IMR-90 (cell line): ENCODE data around the gene KCNK6. TPM values are rescaled to one million over a fixed set of nuclear protein-coding genes. Genes with fewer than 3 reads are reported as not detected.

Source experiments
- ATAC-seq: fragments of 200-7000 bp; cut with Tn5 transposase; 2 replicates; pipeline ENCODE4 v1.9.1; 2020; ENCODE audit warnings: low read depth, mild to moderate bottlenecking, moderate library complexity
- BruUV-seq: library from RNA; stranded (reverse); fragments of 400-500 nt; replicated peaks from 2 replicates; lab custom pipeline; 2021; lab: Mats Ljungman, UMichigan
- CTCF ChIA-PET: fragments of 300-600 bp; formaldehyde crosslinking; extraction: SDS; loops from one replicate; lab custom pipeline; 2021; ENCODE audit warnings: antibody characterized with exemption; lab: Yijun Ruan, JAX
- POLR2A ChIA-PET: fragments of 300-600 bp; sonication (Branson Sonifier 250); formaldehyde crosslinking; loops from one replicate; lab custom pipeline; 2022; ENCODE audit warnings: antibody characterized with exemption; ENCODE audit not compliant: unreplicated experiment; lab: Charles Lee
- DNase-seq: peaks from one replicate; pipeline ENCODE4 v3.0.0; 2013
- H2AFZ ChIP-seq: replicated peaks from 2 replicates; pipeline ENCODE3; 2013; ENCODE audit warnings: low read length, mild to moderate bottlenecking; ENCODE audit not compliant: poor library complexity
- H2AK5ac ChIP-seq: 2 replicates; pipeline ENCODE4 v1.6.1; 2013; ENCODE audit warnings: low read depth, low read length, inconsistent platforms
- H2AK9ac ChIP-seq: replicated peaks from 2 replicates; pipeline ENCODE3; 2013; ENCODE audit warnings: mild to moderate bottlenecking, low read depth, low read length, moderate library complexity; ENCODE audit not compliant: poor library complexity
- H2BK120ac ChIP-seq: 2 replicates; pipeline ENCODE4 v1.6.1; 2013; ENCODE audit warnings: low read depth, low read length, inconsistent platforms
- H2BK15ac ChIP-seq: 3 replicates; pipeline ENCODE4 v1.6.1; 2013; ENCODE audit warnings: low read depth, low read length, inconsistent platforms
- H2BK20ac ChIP-seq: 2 replicates; pipeline ENCODE4 v1.6.1; 2013; ENCODE audit warnings: low read depth, mild to moderate bottlenecking, inconsistent platforms, low read length, moderate library complexity
- H2BK5ac ChIP-seq: 2 replicates; pipeline ENCODE4 v1.6.1; 2013; ENCODE audit warnings: mild to moderate bottlenecking, low read depth, low read length, inconsistent platforms; ENCODE audit not compliant: poor library complexity, severe bottlenecking
- H3K14ac ChIP-seq: replicated peaks from 2 replicates; pipeline ENCODE4 v1.6.1; 2013; ENCODE audit warnings: low read depth, low read length, inconsistent platforms
- H3K18ac ChIP-seq: 2 replicates; pipeline ENCODE4 v1.6.1; 2013; ENCODE audit warnings: low read depth, low read length, control low read depth
- H3K23ac ChIP-seq: 2 replicates; pipeline ENCODE4 v1.6.1; 2013; ENCODE audit warnings: low read depth, low read length, inconsistent platforms
- H3K27ac ChIP-seq: 2 replicates; pipeline ENCODE4 v1.5.1; 2013; ENCODE audit warnings: mild to moderate bottlenecking, control low read depth, low read length; ENCODE audit not compliant: insufficient read depth
- H3K27me3 ChIP-seq: 2 replicates; pipeline ENCODE4 v1.6.1; 2013; ENCODE audit warnings: low read length; ENCODE audit not compliant: control insufficient read depth, insufficient read depth
- H3K36me3 ChIP-seq: 2 replicates; pipeline ENCODE4 v1.6.1; 2013; ENCODE audit warnings: low read length, mixed read lengths; ENCODE audit not compliant: control insufficient read depth, insufficient read depth
- H3K4ac ChIP-seq: 2 replicates; pipeline ENCODE4 v1.6.1; 2013; ENCODE audit warnings: low read depth, low read length, inconsistent platforms
- H3K4me1 ChIP-seq: 2 replicates; pipeline ENCODE4 v1.6.1; 2013; ENCODE audit warnings: low read length, mixed read lengths; ENCODE audit not compliant: control insufficient read depth, insufficient read depth
- H3K4me2 ChIP-seq: 2 replicates; pipeline ENCODE4 v1.6.1; 2013; ENCODE audit warnings: low read depth, mild to moderate bottlenecking, control low read depth, low read length, moderate library complexity
- H3K4me3 ChIP-seq: 2 replicates; pipeline ENCODE4 v1.5.1; 2013; ENCODE audit warnings: low read depth, mild to moderate bottlenecking, control low read depth, low read length, moderate library complexity; ENCODE audit not compliant: insufficient read depth
- H3K56ac ChIP-seq: 2 replicates; pipeline ENCODE4 v1.6.1; 2013; ENCODE audit warnings: low read length, inconsistent platforms; ENCODE audit not compliant: insufficient read depth; ENCODE audit errors: extremely low read depth
- H3K79me1 ChIP-seq, 2 experiments: 2 replicates each; pipeline ENCODE4 v1.6.1; 2013; ENCODE audit warnings: low read length in 2 of 2, inconsistent platforms in 1 of 2, low read depth in 1 of 2
- H3K9ac ChIP-seq: 2 replicates; pipeline ENCODE4 v1.6.1; 2013; ENCODE audit warnings: low read depth, low read length, control low read depth
- H3K9me1 ChIP-seq: 2 replicates; pipeline ENCODE4 v1.6.1; 2013; ENCODE audit warnings: low read length, inconsistent platforms; ENCODE audit not compliant: insufficient read depth
- H3K9me3 ChIP-seq: 2 replicates; pipeline ENCODE4 v1.6.1; 2013; ENCODE audit warnings: low read length; ENCODE audit not compliant: control insufficient read depth, insufficient read depth
- H4K20me1 ChIP-seq: 2 replicates; pipeline ENCODE4 v1.6.1; 2013; ENCODE audit warnings: low read length, inconsistent platforms; ENCODE audit not compliant: insufficient read depth
- H4K5ac ChIP-seq: 2 replicates; pipeline ENCODE4 v1.6.1; 2013; ENCODE audit warnings: mild to moderate bottlenecking, low read depth, low read length, control low read depth
- H4K8ac ChIP-seq, 2 experiments: 2 replicates each; pipeline ENCODE4 v1.6.1; 2013; ENCODE audit warnings: low read depth in 2 of 2, low read length in 2 of 2, control low read depth in 1 of 2, inconsistent platforms in 1 of 2
- H4K91ac ChIP-seq: 2 replicates; pipeline ENCODE4 v1.6.1; 2013; ENCODE audit warnings: low read depth, low read length, inconsistent platforms; ENCODE audit not compliant: insufficient read depth
- BHLHE40 ChIP-seq: fragments of 150-350 bp; IDR thresholded peaks from 2 replicates; pipeline ENCODE4 v1.6.1; 2016; ENCODE audit warnings: mild to moderate bottlenecking, low read depth, low read length
- CEBPB ChIP-seq: IDR thresholded peaks from 2 replicates; pipeline ENCODE4 v1.6.1; 2012; ENCODE audit warnings: low read depth, low read length, improper control_type of control experiment
- CHD1 ChIP-seq: IDR thresholded peaks from 2 replicates; pipeline ENCODE4 v1.6.1; 2012; ENCODE audit warnings: low read depth, low read length, improper control_type of control experiment
- FOS ChIP-seq: fragments of 150-350 bp; IDR thresholded peaks from 2 replicates; pipeline ENCODE4 v1.6.1; 2016; ENCODE audit warnings: low read depth, low read length
- MAFK ChIP-seq: IDR thresholded peaks from 2 replicates; pipeline ENCODE4 v1.6.1; 2012; ENCODE audit warnings: low read depth, low read length, improper control_type of control experiment
- MAZ ChIP-seq: IDR thresholded peaks from 2 replicates; pipeline ENCODE4 v1.6.1; 2012; ENCODE audit warnings: low read depth, mild to moderate bottlenecking, low read length, improper control_type of control experiment, moderate library complexity, borderline replicate concordance
- MXI1 ChIP-seq: IDR thresholded peaks from 2 replicates; pipeline ENCODE4 v1.6.1; 2012; ENCODE audit warnings: low read depth, mild to moderate bottlenecking, low read length, moderate library complexity, borderline replicate concordance
- NFE2L2 ChIP-seq: fragments of 150-350 bp; IDR thresholded peaks from 2 replicates; pipeline ENCODE4 v1.6.1; 2016; ENCODE audit warnings: low read depth, mild to moderate bottlenecking, low read length
- POLR2A ChIP-seq: IDR thresholded peaks from 2 replicates; pipeline ENCODE4 v1.6.1; 2012; ENCODE audit warnings: mild to moderate bottlenecking, low read depth, low read length
- RAD21 ChIP-seq: IDR thresholded peaks from 2 replicates; pipeline ENCODE4 v1.6.1; 2012; ENCODE audit warnings: low read length, improper control_type of control experiment
- RCOR1 ChIP-seq: IDR thresholded peaks from 2 replicates; pipeline ENCODE4 v1.6.1; 2012; ENCODE audit warnings: mild to moderate bottlenecking, low read length, improper control_type of control experiment; ENCODE audit not compliant: insufficient replicate concordance
- RFX5 ChIP-seq: IDR thresholded peaks from 2 replicates; pipeline ENCODE4 v1.8.0; 2012; ENCODE audit warnings: low read depth, mild to moderate bottlenecking, low read length, moderate library complexity
- SMC3 ChIP-seq: fragments of 150-350 bp; IDR thresholded peaks from 2 replicates; pipeline ENCODE4 v1.6.1; 2016; ENCODE audit warnings: low read depth, mild to moderate bottlenecking, antibody characterized with exemption, low read length, moderate library complexity
- WGBS, 2 experiments: methylation state at CpG; one replicate each; pipeline versions ENCODE4 v1.1.5 to v1.1.7; 2013; ENCODE audit warnings: missing lambda C conversion rate in 2 of 2; ENCODE audit not compliant: insufficient read length in 1 of 2; ENCODE audit errors: extremely low coverage in 2 of 2; 5-methylcytosine and 5-hydroxymethylcytosine counted together
- dilution Hi-C: fragments of 300-500 bp; cut with HindIII; formaldehyde crosslinking; loops from one replicate; pipeline ENCODE4 v1.14.3; 2018; ENCODE audit warnings: low sequenced_read_pairs; ENCODE audit not compliant: unreplicated experiment
- in situ Hi-C: fragments of 300-500 bp; cut with MboI; formaldehyde crosslinking; loops from 3 replicates; pipeline ENCODE4 v1.14.3; 2019; ENCODE audit warnings: low sequenced_read_pairs, inconsistent platforms, mixed read lengths
- intact Hi-C: fragments of 100-400 bp; cut with micrococcal nuclease; formaldehyde crosslinking; loops from 2 replicates; pipeline ENCODE4 v1.10.0; 2022
- polyA plus RNA-seq, 3 experiments: library from polyadenylated mRNA; depleted of rRNA; stranded (reverse); fragments of >200 nt; gene quantifications; 2 replicates each; pipeline ENCODE4 v1.2.3, GENCODE V29; 2012; ENCODE audit warnings: low replicate concordance in 1 of 3
- total RNA-seq: library from RNA; depleted of rRNA; stranded (reverse); fragments of >200 nt; gene quantifications from 2 replicates; pipeline ENCODE4 v1.2.3, GENCODE V29; 2012
- TF ChIP-seq, protein P1 (sequence below): fragments of 150-350 bp; IDR thresholded peaks from 2 replicates; pipeline ENCODE4 v1.6.1; 2017; ENCODE audit warnings: mild to moderate bottlenecking, antibody characterized with exemption, low read length, low read depth
- TF ChIP-seq, protein P2 (sequence below): conservative IDR thresholded peaks from 2 replicates; pipeline ENCODE4 v1.5.1; 2012; ENCODE audit warnings: mild to moderate bottlenecking, low read depth, low read length, improper control_type of control experiment
- TF ChIP-seq, protein P3 (sequence below): fragments of 150-350 bp; IDR thresholded peaks from 2 replicates; pipeline ENCODE4 v1.6.1; 2016; ENCODE audit warnings: low read depth, mild to moderate bottlenecking, low read length, moderate library complexity, borderline replicate concordance

The KCNK6 gene
- total and polyA plus RNA-seq, 2 of the 4 experiments (the other 2 are of a cell fraction) = 2.7 to 4.5 TPM

DNA sequence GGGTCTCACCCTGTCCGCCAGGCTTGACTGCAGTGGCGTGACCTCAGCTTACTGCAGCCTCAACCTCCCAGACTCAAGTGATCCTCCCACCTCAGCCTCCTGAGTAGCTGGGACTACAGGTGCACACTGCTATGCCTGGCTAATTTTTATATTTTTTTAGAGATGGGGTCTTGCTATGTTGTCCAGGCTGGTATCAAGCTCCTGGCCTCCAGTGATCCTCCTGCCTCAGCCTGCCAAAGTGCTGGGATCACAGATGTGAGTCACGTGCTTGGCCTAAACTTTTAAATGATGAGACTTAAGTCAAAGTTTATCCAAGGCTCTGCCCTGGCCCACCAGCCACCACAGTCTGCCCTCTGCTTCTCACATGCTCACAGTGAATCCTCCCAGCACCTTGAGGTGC is 13.4 kb upstream of the KCNK6 start:
- CTCF ChIA-PET = no interaction called here
- DNase-seq (no peak), ATAC-seq (no peak)
- dilution Hi-C loops (no loop called here), intact Hi-C loops (no loop called here), in situ Hi-C loops (no loop called here)
- no CpG with 5 or more reads among the region's 3 CpGs for WGBS, 2 experiments
- Histone ChIP-seq H3K36me3 (peaks cover 30% of the 10 kb centered on the region), H3K9me1 (peaks cover 3% of the 10 kb centered on the region), H2BK5ac (no peak overlapping the region), H2AK9ac (no peak overlapping the region), H2BK120ac (no peak overlapping the region), H4K8ac (no peak overlapping the region), H3K27me3 (no peaks in the 10 kb centered on the region), H3K27ac (no peak overlapping the region), H3K4me1 (0 out of 2 replicates have a peak, but pooled peaks cover 2% of the 10 kb centered on the region), H3K18ac (no peak overlapping the region), H2BK20ac (no peak overlapping the region), H3K9ac (no peak overlapping the region), H3K56ac (no peak overlapping the region), H3K23ac (no peak overlapping the region), H4K91ac (no peak overlapping the region), H3K4me3 (no peak overlapping the region), H2BK15ac (no peak overlapping the region), H3K4me2 (no peak overlapping the region), H4K20me1 (peaks cover 4% of the 10 kb centered on the region; the same call in 1 of the 2 replicates), H2AK5ac (no peak overlapping the region), H3K14ac (no peak overlapping the region), H4K5ac (no peak overlapping the region), H2AFZ (no peak overlapping the region), H3K79me1 (peaks cover 7 to 22% of the 10 kb centered on the region in 2 experiments), H3K4ac (no peak overlapping the region), H3K9me3 (no peaks in the 10 kb centered on the region)
- POLR2A ChIA-PET = no interaction called here
- BruUV-seq = no TSS peak
- TF ChIP-seq MAZ (no peak), RCOR1 (no peak), NFE2L2 (no peak), RAD21 (no peak), RFX5 (no peak), BHLHE40 (no peak), FOS (no peak), MAFK (no peak), MXI1 (no peak), CEBPB (no peak), SMC3 (no peak), CHD1 (no peak), POLR2A (no peak)
- TF ChIP-seq, protein P1, sequence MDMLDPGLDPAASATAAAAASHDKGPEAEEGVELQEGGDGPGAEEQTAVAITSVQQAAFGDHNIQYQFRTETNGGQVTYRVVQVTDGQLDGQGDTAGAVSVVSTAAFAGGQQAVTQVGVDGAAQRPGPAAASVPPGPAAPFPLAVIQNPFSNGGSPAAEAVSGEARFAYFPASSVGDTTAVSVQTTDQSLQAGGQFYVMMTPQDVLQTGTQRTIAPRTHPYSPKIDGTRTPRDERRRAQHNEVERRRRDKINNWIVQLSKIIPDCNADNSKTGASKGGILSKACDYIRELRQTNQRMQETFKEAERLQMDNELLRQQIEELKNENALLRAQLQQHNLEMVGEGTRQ = no peak
- TF ChIP-seq, protein P2, sequence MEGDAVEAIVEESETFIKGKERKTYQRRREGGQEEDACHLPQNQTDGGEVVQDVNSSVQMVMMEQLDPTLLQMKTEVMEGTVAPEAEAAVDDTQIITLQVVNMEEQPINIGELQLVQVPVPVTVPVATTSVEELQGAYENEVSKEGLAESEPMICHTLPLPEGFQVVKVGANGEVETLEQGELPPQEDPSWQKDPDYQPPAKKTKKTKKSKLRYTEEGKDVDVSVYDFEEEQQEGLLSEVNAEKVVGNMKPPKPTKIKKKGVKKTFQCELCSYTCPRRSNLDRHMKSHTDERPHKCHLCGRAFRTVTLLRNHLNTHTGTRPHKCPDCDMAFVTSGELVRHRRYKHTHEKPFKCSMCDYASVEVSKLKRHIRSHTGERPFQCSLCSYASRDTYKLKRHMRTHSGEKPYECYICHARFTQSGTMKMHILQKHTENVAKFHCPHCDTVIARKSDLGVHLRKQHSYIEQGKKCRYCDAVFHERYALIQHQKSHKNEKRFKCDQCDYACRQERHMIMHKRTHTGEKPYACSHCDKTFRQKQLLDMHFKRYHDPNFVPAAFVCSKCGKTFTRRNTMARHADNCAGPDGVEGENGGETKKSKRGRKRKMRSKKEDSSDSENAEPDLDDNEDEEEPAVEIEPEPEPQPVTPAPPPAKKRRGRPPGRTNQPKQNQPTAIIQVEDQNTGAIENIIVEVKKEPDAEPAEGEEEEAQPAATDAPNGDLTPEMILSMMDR = no peak
- TF ChIP-seq, protein P3, sequence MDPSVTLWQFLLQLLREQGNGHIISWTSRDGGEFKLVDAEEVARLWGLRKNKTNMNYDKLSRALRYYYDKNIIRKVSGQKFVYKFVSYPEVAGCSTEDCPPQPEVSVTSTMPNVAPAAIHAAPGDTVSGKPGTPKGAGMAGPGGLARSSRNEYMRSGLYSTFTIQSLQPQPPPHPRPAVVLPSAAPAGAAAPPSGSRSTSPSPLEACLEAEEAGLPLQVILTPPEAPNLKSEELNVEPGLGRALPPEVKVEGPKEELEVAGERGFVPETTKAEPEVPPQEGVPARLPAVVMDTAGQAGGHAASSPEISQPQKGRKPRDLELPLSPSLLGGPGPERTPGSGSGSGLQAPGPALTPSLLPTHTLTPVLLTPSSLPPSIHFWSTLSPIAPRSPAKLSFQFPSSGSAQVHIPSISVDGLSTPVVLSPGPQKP = no peak
